B cell (primary cell): ENCODE data around the gene SLC24A3. TPM values are rescaled to one million over a fixed set of nuclear protein-coding genes. Genes with fewer than 3 reads are reported as not detected.

Experiments used
- ATAC-seq: fragments of 200-7000 bp; cut with Tn5 transposase; one replicate; pipeline ENCODE4 v1.10.0; 2021; ENCODE audit warnings: low read depth, mild to moderate bottlenecking, moderate number of reproducible peaks, moderate library complexity
- CTCF ChIA-PET: fragments of 350-600 bp; sonication (Branson Sonifier 250); formaldehyde crosslinking; loops from one replicate; lab custom pipeline; 2021; ENCODE audit warnings: antibody characterized with exemption, inconsistent platforms; lab: Charles Lee
- POLR2A ChIA-PET: fragments of 350-600 bp; sonication (Branson Sonifier 250); formaldehyde crosslinking; loops from one replicate; lab custom pipeline; 2021; ENCODE audit warnings: antibody characterized with exemption; lab: Charles Lee
- DNase-seq: peaks from one replicate; pipeline ENCODE4 v3.0.0; 2013
- H2AFZ ChIP-seq: 2 replicates; pipeline ENCODE4 v1.6.1; 2012; ENCODE audit warnings: mild to moderate bottlenecking, low read depth, low read length; ENCODE audit not compliant: insufficient read depth, poor library complexity, severe bottlenecking
- H3K27ac ChIP-seq, 2 donors: 1 replicate in 1 of 2; 2 replicates in 1 of 2; pipeline ENCODE4 v1.5.1; 2012 to 2013; ENCODE audit warnings: low read length in 2 of 2, mild to moderate bottlenecking in 2 of 2, moderate library complexity in 1 of 2
- H3K27me3 ChIP-seq, 4 experiments: fragments of 200-600 bp in 1 of 4; sonication (generic) in 1 of 4; replicated peaks in 1 of 4; 1 replicate in 2 of 4; 2 replicates in 2 of 4; pipeline versions ENCODE4 v1.6.1 to v1.7.0; 2013 to 2016; ENCODE audit warnings: low read length in 3 of 4, mild to moderate bottlenecking in 2 of 4, mixed read lengths in 1 of 4, moderate library complexity in 1 of 4; ENCODE audit not compliant: insufficient read depth in 4 of 4, control insufficient read depth in 3 of 4; ENCODE audit errors: control extremely low read depth in 1 of 4
- H3K36me3 ChIP-seq, 2 experiments: replicated peaks in 1 of 2; 1 replicate in 1 of 2; 2 replicates in 1 of 2; pipeline versions ENCODE4 v1.6.1 to v1.7.1; 2013; ENCODE audit warnings: low read length in 1 of 2; ENCODE audit not compliant: insufficient read depth in 2 of 2, control insufficient read depth in 1 of 2; ENCODE audit errors: control extremely low read depth in 1 of 2, extremely low read depth in 1 of 2
- H3K4me1 ChIP-seq, 2 donors: fragments of 200-600 bp in 1 of 2; sonication (generic) in 1 of 2; 1 replicate in 1 of 2; 2 replicates in 1 of 2; pipeline versions ENCODE4 v1.5.1 to v1.6.1; 2013 to 2017; ENCODE audit warnings: low read length in 2 of 2; ENCODE audit not compliant: control insufficient read depth in 2 of 2, insufficient read depth in 2 of 2
- H3K4me2 ChIP-seq: replicated peaks from 2 replicates; pipeline ENCODE3; 2012; ENCODE audit warnings: mild to moderate bottlenecking, low read depth, low read length; ENCODE audit not compliant: poor library complexity, severe bottlenecking
- H3K4me3 ChIP-seq, 5 experiments: fragments of 200-600 bp in 1 of 5; sonication (generic) in 1 of 5; 1 replicate in 3 of 5; 2 replicates in 2 of 5; pipeline versions ENCODE4 v1.5.1 to v1.7.0; 2011 to 2016; ENCODE audit warnings: low read length in 4 of 5, mild to moderate bottlenecking in 4 of 5, low read depth in 2 of 5, control low read depth in 1 of 5, moderate library complexity in 1 of 5; ENCODE audit not compliant: insufficient read depth in 1 of 5; ENCODE audit errors: control extremely low read depth in 1 of 5, extremely low read depth in 1 of 5
- H3K79me2 ChIP-seq: fragments of 200-600 bp; sonication (generic); one replicate; pipeline ENCODE4 v1.6.0; 2016; ENCODE audit warnings: low read length; ENCODE audit not compliant: control insufficient read depth, insufficient read depth
- H3K9ac ChIP-seq: fragments of 200-600 bp; sonication (generic); 2 replicates; pipeline ENCODE4 v1.6.1; 2017; ENCODE audit warnings: mild to moderate bottlenecking, low read length, moderate library complexity
- H3K9me3 ChIP-seq, 3 donors: one replicate each; pipeline versions ENCODE4 v1.6.1 to v1.7.1; 2013; ENCODE audit warnings: low read length in 2 of 3; ENCODE audit not compliant: control insufficient read depth in 2 of 3, insufficient read depth in 1 of 3; ENCODE audit errors: control extremely low read depth in 1 of 3
- H4K20me1 ChIP-seq: 2 replicates; pipeline ENCODE4 v1.6.0; 2012; ENCODE audit warnings: mild to moderate bottlenecking, low read length; ENCODE audit not compliant: insufficient read depth, control insufficient read depth, poor library complexity, severe bottlenecking
- H3K27ac Mint-ChIP-seq: one replicate; pipeline ENCODE4 v1.8.0; 2021; ENCODE audit warnings: mixed read lengths
- H3K27me3 Mint-ChIP-seq: one replicate; pipeline ENCODE4 v1.8.0; 2021; ENCODE audit warnings: mixed read lengths
- H3K4me1 Mint-ChIP-seq: one replicate; pipeline ENCODE4 v1.8.0; 2021; ENCODE audit warnings: mixed read lengths
- H3K4me3 Mint-ChIP-seq: one replicate; pipeline ENCODE4 v1.8.0; 2021; ENCODE audit warnings: mixed read lengths
- H3K9me3 Mint-ChIP-seq: one replicate; pipeline ENCODE4 v1.8.0; 2022; ENCODE audit warnings: mixed read lengths; ENCODE audit not compliant: insufficient read depth
- EZH2 ChIP-seq: IDR thresholded peaks from 2 replicates; pipeline ENCODE4 v1.6.1; 2012; ENCODE audit warnings: borderline replicate concordance, low read depth, mild to moderate bottlenecking, moderate library complexity, low read length; ENCODE audit not compliant: insufficient read depth, poor library complexity, severe bottlenecking
- WGBS: methylation state at CpG from one replicate; pipeline ENCODE4 v1.1.5; 2013; ENCODE audit warnings: missing lambda C conversion rate; ENCODE audit not compliant: insufficient coverage; 5-methylcytosine and 5-hydroxymethylcytosine counted together
- intact Hi-C: fragments of 100-400 bp; cut with micrococcal nuclease; formaldehyde crosslinking; loops from one replicate; pipeline ENCODE4 v1.10.0; 2022
- polyA plus RNA-seq: library from polyadenylated mRNA; depleted of rRNA; stranded (reverse); fragments of >200 nt; gene quantifications from 2 replicates; pipeline ENCODE4 v1.2.3, GENCODE V29; 2012
- total RNA-seq, 2 donors: library from RNA; stranded (reverse); fragments of 120-200 nt in 1 of 2; gene quantifications; 1 replicate in 1 of 2; 2 replicates in 1 of 2; pipeline versions ENCODE4 v1.2.3 to v1.2.4, GENCODE V29; 2013 to 2022
- TF ChIP-seq, protein P1 (sequence below): fragments of 200-600 bp; IDR thresholded peaks from one replicate; pipeline ENCODE4 v1.8.0; 2022; ENCODE audit warnings: antibody characterized with exemption, mild to moderate bottlenecking

Gene SLC24A3
- total and polyA plus RNA-seq, 2 donors (not counting 1 experiment from before 2014, with no cell fraction given), result not detected

- Histone ChIP-seq H3K27ac (no peak overlapping the region), H3K9me3 (peaks cover 0 to 6% (median 0%) of the 10 kb centered on the region in 3 donors), H3K79me2 (no peaks in the 10 kb centered on the region), H3K4me2 (no peak overlapping the region), H3K36me3 (no peaks in the 10 kb centered on the region), H3K4me3 (no peak overlapping the region), H3K4me1 (no peaks in the 10 kb centered on the region), H3K9ac (no peak overlapping the region), H2AFZ (no peak overlapping the region), H3K27me3 (no peaks in the 10 kb centered on the region), H4K20me1 (no peaks in the 10 kb centered on the region)
- no CpG with 5 or more reads among the region's 3 CpGs for WGBS
- no peak for TF ChIP-seq EZH2
- TF ChIP-seq, protein P1, sequence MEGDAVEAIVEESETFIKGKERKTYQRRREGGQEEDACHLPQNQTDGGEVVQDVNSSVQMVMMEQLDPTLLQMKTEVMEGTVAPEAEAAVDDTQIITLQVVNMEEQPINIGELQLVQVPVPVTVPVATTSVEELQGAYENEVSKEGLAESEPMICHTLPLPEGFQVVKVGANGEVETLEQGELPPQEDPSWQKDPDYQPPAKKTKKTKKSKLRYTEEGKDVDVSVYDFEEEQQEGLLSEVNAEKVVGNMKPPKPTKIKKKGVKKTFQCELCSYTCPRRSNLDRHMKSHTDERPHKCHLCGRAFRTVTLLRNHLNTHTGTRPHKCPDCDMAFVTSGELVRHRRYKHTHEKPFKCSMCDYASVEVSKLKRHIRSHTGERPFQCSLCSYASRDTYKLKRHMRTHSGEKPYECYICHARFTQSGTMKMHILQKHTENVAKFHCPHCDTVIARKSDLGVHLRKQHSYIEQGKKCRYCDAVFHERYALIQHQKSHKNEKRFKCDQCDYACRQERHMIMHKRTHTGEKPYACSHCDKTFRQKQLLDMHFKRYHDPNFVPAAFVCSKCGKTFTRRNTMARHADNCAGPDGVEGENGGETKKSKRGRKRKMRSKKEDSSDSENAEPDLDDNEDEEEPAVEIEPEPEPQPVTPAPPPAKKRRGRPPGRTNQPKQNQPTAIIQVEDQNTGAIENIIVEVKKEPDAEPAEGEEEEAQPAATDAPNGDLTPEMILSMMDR, result no peak
- Mint-ChIP-seq H3K27me3 (no peaks in the 10 kb centered on the region), H3K9me3 (peaks cover 8% of the 10 kb centered on the region), H3K4me3 (no peak overlapping the region), H3K4me1 (no peaks in the 10 kb centered on the region), H3K27ac (no peak overlapping the region)
- POLR2A ChIA-PET, result no interaction called here
- intact Hi-C loops, result no loop called here
- CTCF ChIA-PET, result no interaction called here
- ATAC-seq (no peak), DNase-seq (no peak)
Observed at GRCh38 chr20:19396460-19397081, 184.1 kb downstream of the SLC24A3 start.

GRCh38 chr20:19397226-19397625, 184.8 kb downstream of the SLC24A3 start:
- Histone ChIP-seq H3K4me2 (no peak overlapping the region), H3K4me1 (no peaks in the 10 kb centered on the region), H3K27me3 (no peaks in the 10 kb centered on the region), H3K79me2 (no peaks in the 10 kb centered on the region), H3K9ac (no peak overlapping the region), H4K20me1 (no peaks in the 10 kb centered on the region), H2AFZ (no peak overlapping the region), H3K36me3 (no peaks in the 10 kb centered on the region), H3K27ac (no peak overlapping the region), H3K9me3 (peaks cover 0 to 6% (median 0%) of the 10 kb centered on the region in 3 donors), H3K4me3 (no peak overlapping the region)
- TF ChIP-seq, protein P1, result no peak
- TF ChIP-seq EZH2, result no peak
- no peaks in the 10 kb centered on the region for H3K4me1 Mint-ChIP-seq
- intact Hi-C loops, result no loop called here
- no peak for DNase-seq
- ChIA-PET POLR2A (no interaction called here), CTCF (no interaction called here)
- WGBS, result no CpG with 5 or more reads among the region's 3 CpGs
- H3K9me3 Mint-ChIP-seq, result peaks cover 8% of the 10 kb centered on the region
- ATAC-seq, result no peak
- H3K27ac Mint-ChIP-seq, result no peak overlapping the region
- H3K4me3 Mint-ChIP-seq, result no peak overlapping the region
- no peaks in the 10 kb centered on the region for H3K27me3 Mint-ChIP-seq
